Measurements from ENCODE around the gene TBC1D5.

Gene TBC1D5

GRCh38 chr3:17310983-17311382, 431.4 kb downstream of the TBC1D5 start:
- Histone ChIP-seq H3K9me3 (ENCODE audit: control insufficient read depth in 1 of 2, low read length in 2 of 2) (no peaks in the 10 kb centered on the region), H3K27me3 (ENCODE audit: low read depth, low read length) (no peaks in the 10 kb centered on the region), H3K36me3 (ENCODE audit: control insufficient read depth in 1 of 2, insufficient read depth in 2 of 2, low read length in 2 of 2) (no peaks in the 10 kb centered on the region), H3K27ac (ENCODE audit: low read length) (no peak overlapping the region), H3K4me3 (ENCODE audit: low read depth in 1 of 2, low read length in 2 of 2) (no peak overlapping the region), H3K4me1 (ENCODE audit: control insufficient read depth in 1 of 2, insufficient read depth in 2 of 2, low read length in 2 of 2) (no peaks in the 10 kb centered on the region)

- no peaks in the 10 kb centered on the region for H3K27me3 ChIP-seq (ENCODE audit: low read depth, low read length)
- no peaks in the 10 kb centered on the region for H3K36me3 ChIP-seq (ENCODE audit: control insufficient read depth in 1 of 2, insufficient read depth in 2 of 2, low read length in 2 of 2)
- no peak overlapping the region for H3K27ac ChIP-seq (ENCODE audit: low read length)
- no peaks in the 10 kb centered on the region for H3K4me1 ChIP-seq (ENCODE audit: control insufficient read depth in 1 of 2, insufficient read depth in 2 of 2, low read length in 2 of 2)
- no peak overlapping the region for H3K4me3 ChIP-seq (ENCODE audit: low read depth in 1 of 2, low read length in 2 of 2)
- H3K9me3 ChIP-seq (ENCODE audit: control insufficient read depth in 1 of 2, low read length in 2 of 2): no peaks in the 10 kb centered on the region
Measured at GRCh38 chr3:17307887-17308286, 434.5 kb downstream of the TBC1D5 start.

DNA sequence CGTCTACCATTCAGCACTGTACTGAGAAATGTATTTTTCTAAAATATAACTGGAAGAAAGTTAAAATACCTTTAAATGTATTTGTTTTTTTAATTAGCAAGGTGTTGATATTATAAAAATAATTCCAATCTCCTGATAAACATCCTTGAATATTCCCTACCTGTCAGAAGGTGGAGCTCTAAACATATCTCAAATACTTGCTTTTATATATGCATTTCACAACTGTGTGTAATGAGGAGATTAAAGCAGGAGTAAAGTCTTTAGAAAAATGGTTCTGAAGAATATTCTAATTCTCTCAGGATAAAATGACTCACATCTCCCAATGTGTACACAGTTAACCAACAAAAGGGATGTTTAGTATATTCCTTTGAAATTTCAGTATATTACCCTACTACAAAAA, 434.9 kb downstream of the TBC1D5 start:
- Histone ChIP-seq H3K4me3 (ENCODE audit: low read depth in 1 of 2, low read length in 2 of 2) (no peak overlapping the region), H3K27ac (ENCODE audit: low read length) (no peak overlapping the region), H3K4me1 (ENCODE audit: control insufficient read depth in 1 of 2, insufficient read depth in 2 of 2, low read length in 2 of 2) (no peaks in the 10 kb centered on the region), H3K36me3 (ENCODE audit: control insufficient read depth in 1 of 2, insufficient read depth in 2 of 2, low read length in 2 of 2) (no peaks in the 10 kb centered on the region), H3K9me3 (ENCODE audit: control insufficient read depth in 1 of 2, low read length in 2 of 2) (no peaks in the 10 kb centered on the region), H3K27me3 (ENCODE audit: low read depth, low read length) (no peaks in the 10 kb centered on the region)

GRCh38 chr3:17304969-17305368, 437.5 kb downstream of the TBC1D5 start:
- Histone ChIP-seq H3K9me3 (ENCODE audit: control insufficient read depth in 1 of 2, low read length in 2 of 2) (no peaks in the 10 kb centered on the region), H3K36me3 (ENCODE audit: control insufficient read depth in 1 of 2, insufficient read depth in 2 of 2, low read length in 2 of 2) (no peaks in the 10 kb centered on the region), H3K27ac (ENCODE audit: low read length) (no peak overlapping the region), H3K4me3 (ENCODE audit: low read depth in 1 of 2, low read length in 2 of 2) (no peak overlapping the region), H3K27me3 (ENCODE audit: low read depth, low read length) (no peaks in the 10 kb centered on the region), H3K4me1 (ENCODE audit: control insufficient read depth in 1 of 2, insufficient read depth in 2 of 2, low read length in 2 of 2) (no peaks in the 10 kb centered on the region)

- Histone ChIP-seq H3K4me1 (ENCODE audit: control insufficient read depth in 1 of 2, insufficient read depth in 2 of 2, low read length in 2 of 2) (no peaks in the 10 kb centered on the region), H3K36me3 (ENCODE audit: control insufficient read depth in 1 of 2, insufficient read depth in 2 of 2, low read length in 2 of 2) (no peaks in the 10 kb centered on the region), H3K9me3 (ENCODE audit: control insufficient read depth in 1 of 2, low read length in 2 of 2) (no peaks in the 10 kb centered on the region), H3K27me3 (ENCODE audit: low read depth, low read length) (no peaks in the 10 kb centered on the region), H3K4me3 (ENCODE audit: low read depth in 1 of 2, low read length in 2 of 2) (no peak overlapping the region), H3K27ac (ENCODE audit: low read length) (no peak overlapping the region)
Measured at GRCh38 chr3:17302774-17303173, 439.7 kb downstream of the TBC1D5 start.

GRCh38 chr3:17302170-17302569, 440.3 kb downstream of the TBC1D5 start:
- no peaks in the 10 kb centered on the region for H3K4me1 ChIP-seq (ENCODE audit: control insufficient read depth in 1 of 2, insufficient read depth in 2 of 2, low read length in 2 of 2)
- H3K9me3 ChIP-seq (ENCODE audit: control insufficient read depth in 1 of 2, low read length in 2 of 2): no peaks in the 10 kb centered on the region
- H3K27me3 ChIP-seq (ENCODE audit: low read depth, low read length): no peaks in the 10 kb centered on the region
- H3K36me3 ChIP-seq (ENCODE audit: control insufficient read depth in 1 of 2, insufficient read depth in 2 of 2, low read length in 2 of 2): no peaks in the 10 kb centered on the region
- H3K27ac ChIP-seq (ENCODE audit: low read length): no peak overlapping the region
- H3K4me3 ChIP-seq (ENCODE audit: low read depth in 1 of 2, low read length in 2 of 2): no peak overlapping the region

DNA sequence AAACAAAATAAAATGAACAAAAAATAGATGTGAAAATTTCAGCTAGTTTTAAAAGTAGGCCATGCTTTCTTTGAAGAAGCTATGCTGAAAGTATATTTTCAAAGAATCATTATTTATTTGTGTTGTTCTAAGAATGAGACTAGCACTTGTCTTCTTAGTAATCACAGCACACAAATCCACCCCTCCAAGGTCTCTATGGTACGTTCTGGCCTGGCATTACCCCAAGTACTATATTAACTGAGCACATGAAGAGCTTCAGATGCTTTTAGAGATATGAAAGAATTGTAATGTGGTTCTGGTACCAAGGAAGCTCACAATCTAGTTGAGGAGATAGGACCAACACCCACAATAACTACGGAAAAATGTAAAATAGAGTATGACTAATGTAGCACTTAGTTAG, 441.2 kb downstream of the TBC1D5 start:
- Histone ChIP-seq H3K9me3 (ENCODE audit: control insufficient read depth in 1 of 2, low read length in 2 of 2) (no peaks in the 10 kb centered on the region), H3K27me3 (ENCODE audit: low read depth, low read length) (no peaks in the 10 kb centered on the region), H3K4me1 (ENCODE audit: control insufficient read depth in 1 of 2, insufficient read depth in 2 of 2, low read length in 2 of 2) (no peaks in the 10 kb centered on the region), H3K4me3 (ENCODE audit: low read depth in 1 of 2, low read length in 2 of 2) (no peak overlapping the region), H3K27ac (ENCODE audit: low read length) (no peak overlapping the region), H3K36me3 (ENCODE audit: control insufficient read depth in 1 of 2, insufficient read depth in 2 of 2, low read length in 2 of 2) (no peaks in the 10 kb centered on the region)

- Histone ChIP-seq H3K36me3 (ENCODE audit: control insufficient read depth in 1 of 2, insufficient read depth in 2 of 2, low read length in 2 of 2) (no peaks in the 10 kb centered on the region), H3K4me1 (ENCODE audit: control insufficient read depth in 1 of 2, insufficient read depth in 2 of 2, low read length in 2 of 2) (no peaks in the 10 kb centered on the region), H3K9me3 (ENCODE audit: control insufficient read depth in 1 of 2, low read length in 2 of 2) (no peaks in the 10 kb centered on the region), H3K27me3 (ENCODE audit: low read depth, low read length) (no peaks in the 10 kb centered on the region), H3K27ac (ENCODE audit: low read length) (no peak overlapping the region), H3K4me3 (ENCODE audit: low read depth in 1 of 2, low read length in 2 of 2) (no peak overlapping the region)
Measured at GRCh38 chr3:17300441-17300840, 442.0 kb downstream of the TBC1D5 start.

DNA sequence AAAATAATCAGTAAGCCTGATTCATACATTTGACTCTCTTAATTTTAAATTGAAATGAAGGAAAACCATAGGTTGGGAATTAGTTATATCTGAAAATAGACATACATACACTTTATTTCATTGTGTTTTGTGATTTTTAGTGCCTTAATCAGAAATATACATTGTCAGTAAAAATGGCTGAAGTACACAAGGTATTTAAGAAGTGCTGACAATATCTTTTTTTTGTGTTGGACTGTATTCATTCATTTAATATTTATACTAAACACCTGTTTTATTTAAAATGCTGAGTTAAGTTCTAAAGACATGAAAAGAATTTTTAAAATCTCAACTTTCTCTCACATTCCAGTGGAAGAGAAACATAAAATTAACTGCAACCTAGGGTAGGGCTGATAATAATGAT, 444.4 kb downstream of the TBC1D5 start:
- Histone ChIP-seq H3K27me3 (ENCODE audit: low read depth, low read length) (no peaks in the 10 kb centered on the region), H3K4me1 (ENCODE audit: control insufficient read depth in 1 of 2, insufficient read depth in 2 of 2, low read length in 2 of 2) (no peaks in the 10 kb centered on the region), H3K36me3 (ENCODE audit: control insufficient read depth in 1 of 2, insufficient read depth in 2 of 2, low read length in 2 of 2) (no peaks in the 10 kb centered on the region), H3K9me3 (ENCODE audit: control insufficient read depth in 1 of 2, low read length in 2 of 2) (no peaks in the 10 kb centered on the region), H3K27ac (ENCODE audit: low read length) (no peak overlapping the region), H3K4me3 (ENCODE audit: low read depth in 1 of 2, low read length in 2 of 2) (no peak overlapping the region)

GRCh38 chr3:17292556-17292955, 449.9 kb downstream of the TBC1D5 start:
- Histone ChIP-seq H3K9me3 (ENCODE audit: control insufficient read depth in 1 of 2, low read length in 2 of 2) (no peaks in the 10 kb centered on the region), H3K4me1 (ENCODE audit: control insufficient read depth in 1 of 2, insufficient read depth in 2 of 2, low read length in 2 of 2) (no peaks in the 10 kb centered on the region), H3K27ac (ENCODE audit: low read length) (no peak overlapping the region), H3K36me3 (ENCODE audit: control insufficient read depth in 1 of 2, insufficient read depth in 2 of 2, low read length in 2 of 2) (peaks cover 0 to 13% of the 10 kb centered on the region in 2 donors), H3K27me3 (ENCODE audit: low read depth, low read length) (no peaks in the 10 kb centered on the region), H3K4me3 (ENCODE audit: low read depth in 1 of 2, low read length in 2 of 2) (no peak overlapping the region)

DNA sequence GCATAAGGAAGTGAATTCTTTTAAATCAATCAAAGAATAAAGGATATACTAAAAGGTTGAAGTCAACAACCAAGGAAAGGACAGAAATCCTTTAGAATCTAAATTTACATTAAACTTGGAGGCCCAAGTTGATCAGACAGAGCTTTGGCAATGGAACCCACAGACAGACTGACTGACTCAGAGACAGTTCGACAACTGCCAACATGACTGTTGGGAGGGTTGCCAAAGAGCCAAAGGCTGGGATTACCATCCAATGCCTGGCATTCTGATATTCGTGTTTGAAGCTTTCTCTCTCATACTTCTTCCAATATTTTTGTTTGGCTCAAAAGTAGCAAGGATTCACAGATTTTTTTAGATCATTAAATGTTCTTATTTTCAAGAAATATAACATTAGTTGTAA, 451.5 kb downstream of the TBC1D5 start:
- Histone ChIP-seq H3K27ac (ENCODE audit: low read length) (no peak overlapping the region), H3K36me3 (ENCODE audit: control insufficient read depth in 1 of 2, insufficient read depth in 2 of 2, low read length in 2 of 2) (peaks cover 0 to 13% of the 10 kb centered on the region in 2 donors), H3K9me3 (ENCODE audit: control insufficient read depth in 1 of 2, low read length in 2 of 2) (no peaks in the 10 kb centered on the region)

DNA sequence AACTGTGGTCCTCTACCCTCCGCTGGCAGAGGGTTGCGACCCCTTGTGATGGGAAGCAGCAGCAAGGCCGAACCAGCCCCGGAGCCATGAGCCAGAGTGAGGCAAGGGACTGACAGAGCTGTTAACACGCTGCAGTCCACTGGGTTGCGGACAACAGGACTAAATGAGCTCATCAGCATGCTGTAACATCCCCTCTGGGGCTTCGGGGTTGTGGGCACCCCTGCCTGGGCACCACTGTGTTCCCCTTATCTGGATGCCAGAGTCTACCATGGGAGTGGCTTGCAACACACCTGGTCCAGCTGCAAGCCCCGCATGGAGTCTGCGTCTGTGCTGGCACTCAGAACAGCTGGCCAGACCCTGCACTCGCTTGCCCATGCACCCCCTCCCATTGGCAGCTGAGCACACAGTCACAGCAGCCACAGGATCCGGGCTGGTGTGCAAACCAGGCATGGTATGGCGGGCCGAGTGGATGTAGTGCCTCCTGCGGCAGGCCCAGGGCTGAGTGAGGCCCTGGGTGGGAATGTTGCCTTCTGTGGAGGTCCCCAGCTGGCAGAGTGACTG, 453.5 kb downstream of the TBC1D5 start:
- Histone ChIP-seq H3K36me3 (ENCODE audit: control insufficient read depth in 1 of 2, insufficient read depth in 2 of 2, low read length in 2 of 2) (peaks cover 0 to 13% of the 10 kb centered on the region in 2 donors), H3K4me3 (ENCODE audit: low read depth in 1 of 2, low read length in 2 of 2) (no peak overlapping the region), H3K27me3 (ENCODE audit: low read depth, low read length) (no peaks in the 10 kb centered on the region), H3K27ac (ENCODE audit: low read length) (no peak overlapping the region), H3K4me1 (ENCODE audit: control insufficient read depth in 1 of 2, insufficient read depth in 2 of 2, low read length in 2 of 2) (no peaks in the 10 kb centered on the region), H3K9me3 (ENCODE audit: control insufficient read depth in 1 of 2, low read length in 2 of 2) (no peaks in the 10 kb centered on the region)

More for the DNA sequence above, 451.5 kb downstream of the TBC1D5 start:
- Histone ChIP-seq H3K4me3 (ENCODE audit: low read depth in 1 of 2, low read length in 2 of 2) (no peak overlapping the region), H3K27me3 (ENCODE audit: low read depth, low read length) (no peaks in the 10 kb centered on the region), H3K4me1 (ENCODE audit: control insufficient read depth in 1 of 2, insufficient read depth in 2 of 2, low read length in 2 of 2) (no peaks in the 10 kb centered on the region)
